ENCODE results near the gene CSRP1.
"Not testable (repeated sequence)": the region's sequence is repeated elsewhere in the genome, so short reads cannot be mapped to it uniquely, and the experiment has no call there.

CSRP1 gene

DNA sequence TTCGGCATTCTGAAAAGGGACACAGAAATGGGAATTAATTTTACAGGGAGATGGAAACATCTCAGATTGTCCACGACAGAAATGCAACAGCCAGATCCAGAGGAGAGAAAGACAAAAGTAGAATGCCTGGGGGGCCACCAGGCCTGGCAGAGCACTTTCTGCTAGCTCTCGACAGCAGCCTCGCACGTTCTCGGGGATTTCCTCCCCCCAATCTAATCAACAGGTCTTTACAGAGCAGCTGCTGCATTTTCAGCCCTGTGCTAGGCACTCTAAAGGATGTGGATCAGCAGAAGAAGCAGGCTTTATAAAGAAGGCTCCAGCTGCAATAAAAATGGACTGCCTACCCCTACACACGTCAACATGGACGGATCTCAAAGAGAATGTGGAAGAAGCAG, 10.6 kb downstream of the CSRP1 start:
- no peak for DNase-seq (ENCODE audit: low read depth)

DNA sequence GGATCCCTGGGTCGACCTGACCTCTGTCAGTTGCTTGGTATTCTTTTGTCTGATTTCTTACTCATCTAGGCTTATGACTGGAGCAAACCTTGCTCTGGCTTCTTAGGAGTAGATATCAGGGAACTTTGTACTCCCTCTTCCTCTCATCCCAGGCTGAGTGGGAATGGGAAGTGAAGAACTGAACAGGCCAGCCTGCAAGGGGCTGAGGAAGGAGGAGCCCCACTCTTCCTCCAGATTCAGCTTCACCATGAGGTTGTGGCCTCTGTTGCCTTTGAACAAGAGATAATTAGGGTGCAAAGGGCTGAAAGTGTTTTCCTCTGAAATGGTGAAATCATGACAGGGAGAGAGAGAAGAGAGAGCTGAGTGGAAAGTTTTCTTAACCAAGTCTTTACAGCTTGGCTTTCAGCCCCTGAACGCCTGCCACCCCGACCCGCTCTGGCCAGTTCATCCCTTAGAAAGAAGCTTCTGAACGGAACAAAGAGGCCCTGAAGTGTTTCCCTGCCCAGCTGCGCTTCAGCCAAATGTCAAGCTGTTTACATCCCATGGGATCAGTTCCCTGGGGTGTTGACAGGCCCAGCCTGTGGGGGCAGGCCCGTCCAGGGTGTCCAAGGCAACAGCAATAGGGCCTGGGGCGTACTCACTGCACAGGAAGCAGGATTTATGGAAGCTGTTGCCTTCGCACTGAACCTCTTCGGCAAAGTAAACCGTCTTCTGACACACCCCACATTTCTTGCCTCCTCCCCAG, 11.2 kb downstream of the CSRP1 start:
- DNase-seq (ENCODE audit: low read depth): no peak

GRCh38 chr1:201493757-201494617, 12.9 kb downstream of the CSRP1 start:
- no peak for DNase-seq (ENCODE audit: low read depth)

GRCh38 chr1:201493026-201493656, 13.8 kb downstream of the CSRP1 start:
- DNase-seq (ENCODE audit: low read depth): not testable (repeated sequence)

DNA sequence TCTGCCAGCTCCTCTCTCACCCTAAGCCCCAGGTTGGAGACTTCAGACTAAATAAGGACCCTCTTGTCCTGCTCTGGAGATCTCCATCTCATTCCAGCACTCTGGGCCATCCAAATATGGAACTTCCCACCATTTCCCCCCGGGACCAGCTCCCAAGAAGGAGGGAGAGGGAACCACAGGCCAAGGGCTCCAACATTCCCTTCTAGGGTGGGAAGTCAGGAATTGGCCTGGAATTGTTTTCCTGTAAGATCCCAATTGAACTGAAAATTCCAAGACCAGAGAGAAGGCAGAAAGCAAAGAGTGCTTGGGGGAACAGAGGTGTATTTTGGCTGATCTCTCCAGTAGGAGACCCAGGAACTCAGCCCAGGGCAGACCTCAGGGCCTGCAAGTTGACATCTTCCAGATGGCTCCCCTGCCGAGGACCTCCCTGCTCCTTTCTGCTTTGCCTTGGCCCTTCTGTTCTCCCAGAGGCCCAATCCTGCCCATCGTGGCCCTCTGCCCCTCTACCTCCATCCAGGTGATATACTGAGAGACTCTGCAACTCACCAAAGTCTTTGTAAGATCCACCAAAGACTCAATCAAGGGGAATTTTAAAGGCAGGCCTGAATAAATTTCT, 14.9 kb downstream of the CSRP1 start:
- no peak for DNase-seq (ENCODE audit: low read depth)

- no peak for DNase-seq (ENCODE audit: low read depth)
Observed at GRCh38 chr1:201490708-201491131, 16.2 kb downstream of the CSRP1 start.

GRCh38 chr1:201489643-201490261, 17.2 kb downstream of the CSRP1 start:
- DNase-seq (ENCODE audit: low read depth): no peak

DNA sequence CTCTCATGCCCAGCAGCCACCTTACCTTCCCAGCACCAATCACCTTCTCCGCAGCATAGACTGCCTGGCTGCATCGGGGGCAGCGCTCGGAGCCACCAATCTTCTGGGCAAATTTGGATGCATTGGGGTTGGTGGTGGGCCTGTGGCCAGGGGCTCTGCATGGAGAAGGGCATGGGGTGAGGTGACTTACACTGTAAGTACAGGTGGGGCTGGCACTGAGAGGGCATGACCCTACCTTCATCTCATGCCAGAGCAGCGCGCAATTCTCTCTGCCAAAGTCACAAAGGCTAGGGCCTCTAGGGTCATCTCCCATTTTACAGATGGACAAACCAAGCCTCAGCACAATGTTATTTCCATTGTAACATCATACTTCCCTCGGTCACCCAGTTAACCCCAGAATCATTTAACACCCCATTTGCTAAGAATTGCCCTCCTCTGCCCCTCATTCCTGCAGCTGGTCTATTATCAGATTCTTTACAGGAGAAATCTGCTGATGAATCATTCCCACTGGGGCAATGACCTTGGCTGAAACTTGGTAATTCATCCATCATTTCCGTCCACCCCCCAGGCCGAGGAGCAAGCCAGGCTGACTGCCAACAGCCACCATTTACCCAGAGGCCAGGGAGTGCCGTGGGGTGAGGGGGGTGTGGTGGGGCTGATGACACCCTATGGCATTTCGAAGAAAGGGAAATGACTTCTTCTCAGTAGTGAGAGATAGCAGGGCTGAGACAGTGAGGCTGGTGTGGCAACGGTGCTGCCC, 17.9 kb downstream of the CSRP1 start:
- DNase-seq (ENCODE audit: low read depth): peak; percentile 97

- no peak for DNase-seq (ENCODE audit: low read depth)
Observed at GRCh38 chr1:201487742-201488141, 19.2 kb downstream of the CSRP1 start.

DNA sequence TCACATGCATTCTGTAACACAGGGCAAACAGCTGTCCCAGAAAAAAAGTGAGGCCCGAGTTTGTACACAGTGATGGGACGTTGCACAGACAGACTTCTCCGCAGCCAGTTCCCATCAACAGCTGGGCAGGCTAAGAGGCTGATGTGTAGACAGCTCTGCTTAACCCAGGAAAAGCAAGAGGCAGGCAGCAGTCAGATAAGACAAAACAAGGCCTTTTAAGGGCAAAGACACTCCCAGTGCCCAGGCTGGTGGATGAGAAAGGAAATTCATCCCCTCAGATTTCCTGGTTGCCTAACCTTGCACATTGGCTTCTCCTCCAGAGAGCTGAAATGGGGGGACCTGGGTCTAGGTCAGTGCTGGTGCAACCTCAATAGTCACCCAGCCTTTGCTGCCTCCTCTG, 20.7 kb downstream of the CSRP1 start:
- DNase-seq (ENCODE audit: low read depth): no peak

DNA sequence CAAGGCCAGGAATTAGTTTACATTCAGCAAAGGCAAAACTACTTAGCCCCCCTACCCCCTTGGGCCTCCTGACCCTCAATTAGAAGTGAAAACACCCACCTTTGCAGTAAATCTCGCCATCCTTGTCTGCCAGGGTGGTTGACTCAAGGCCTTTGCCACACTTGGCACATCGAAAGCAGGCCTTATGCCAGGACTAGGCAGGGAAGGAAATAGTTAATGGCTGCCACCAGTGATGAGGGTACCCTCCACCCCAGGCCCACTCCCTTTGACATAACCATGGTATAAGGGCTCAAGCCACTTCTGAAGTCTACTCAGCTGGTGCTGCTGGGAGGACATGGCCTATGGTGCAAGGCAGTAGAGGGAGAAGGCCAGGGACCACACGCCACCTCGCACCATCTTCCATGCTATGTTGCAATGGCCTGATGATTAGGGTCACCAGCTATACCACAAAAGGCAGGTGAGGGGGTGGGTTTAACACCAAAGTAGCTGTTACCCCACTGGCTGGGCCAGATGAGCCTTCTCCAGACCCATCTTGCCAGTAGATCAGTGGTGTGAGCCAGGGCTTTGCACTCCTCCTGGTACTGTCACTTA, 21.6 kb downstream of the CSRP1 start:
- DNase-seq (ENCODE audit: low read depth): no peak

GRCh38 chr1:201483373-201483949, 23.5 kb downstream of the CSRP1 start:
- DNase-seq (ENCODE audit: low read depth): no peak

DNA sequence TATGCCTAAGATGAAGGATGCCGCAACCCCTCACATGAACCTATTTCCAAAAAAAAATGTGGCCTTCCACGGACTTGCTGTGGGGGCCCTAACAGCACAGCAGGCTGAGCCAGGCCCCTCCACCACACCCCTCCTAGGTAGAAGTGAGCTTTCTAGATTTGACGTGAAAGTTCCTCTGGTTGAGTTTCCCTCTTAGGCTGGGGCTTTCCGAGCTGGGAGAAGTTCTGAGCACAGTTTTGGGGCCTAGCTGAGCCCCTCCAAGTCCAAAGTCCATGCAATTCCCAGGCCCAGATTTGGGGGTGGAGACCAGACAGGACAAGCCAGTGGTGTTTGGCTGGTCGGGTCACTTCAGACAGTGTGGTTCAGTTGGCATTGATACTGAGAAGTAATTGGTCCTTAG, 24.2 kb downstream of the CSRP1 start:
- DNase-seq (ENCODE audit: low read depth): no peak

- no peak for DNase-seq (ENCODE audit: low read depth)
Observed at GRCh38 chr1:201481761-201482493, 25.0 kb downstream of the CSRP1 start.

DNA sequence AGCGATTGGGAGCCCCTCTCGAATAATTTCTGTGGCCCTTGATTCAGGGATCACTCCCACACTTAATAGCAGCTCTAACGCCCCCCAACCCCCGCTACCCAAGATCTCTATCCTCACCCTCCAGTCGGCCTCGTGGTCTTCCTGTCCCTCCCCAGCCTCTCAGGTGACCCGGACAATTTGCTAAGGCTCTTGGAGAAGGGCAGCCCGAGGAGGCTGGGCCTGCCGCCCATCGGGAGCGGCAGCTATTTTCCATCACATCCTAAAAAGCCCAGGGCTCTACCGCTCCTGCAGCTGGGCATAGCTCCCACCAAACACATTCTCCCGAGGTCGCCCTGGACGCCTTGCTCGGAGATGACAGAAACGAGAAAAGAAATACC, 25.9 kb downstream of the CSRP1 start:
- no peak for DNase-seq (ENCODE audit: low read depth)

DNA sequence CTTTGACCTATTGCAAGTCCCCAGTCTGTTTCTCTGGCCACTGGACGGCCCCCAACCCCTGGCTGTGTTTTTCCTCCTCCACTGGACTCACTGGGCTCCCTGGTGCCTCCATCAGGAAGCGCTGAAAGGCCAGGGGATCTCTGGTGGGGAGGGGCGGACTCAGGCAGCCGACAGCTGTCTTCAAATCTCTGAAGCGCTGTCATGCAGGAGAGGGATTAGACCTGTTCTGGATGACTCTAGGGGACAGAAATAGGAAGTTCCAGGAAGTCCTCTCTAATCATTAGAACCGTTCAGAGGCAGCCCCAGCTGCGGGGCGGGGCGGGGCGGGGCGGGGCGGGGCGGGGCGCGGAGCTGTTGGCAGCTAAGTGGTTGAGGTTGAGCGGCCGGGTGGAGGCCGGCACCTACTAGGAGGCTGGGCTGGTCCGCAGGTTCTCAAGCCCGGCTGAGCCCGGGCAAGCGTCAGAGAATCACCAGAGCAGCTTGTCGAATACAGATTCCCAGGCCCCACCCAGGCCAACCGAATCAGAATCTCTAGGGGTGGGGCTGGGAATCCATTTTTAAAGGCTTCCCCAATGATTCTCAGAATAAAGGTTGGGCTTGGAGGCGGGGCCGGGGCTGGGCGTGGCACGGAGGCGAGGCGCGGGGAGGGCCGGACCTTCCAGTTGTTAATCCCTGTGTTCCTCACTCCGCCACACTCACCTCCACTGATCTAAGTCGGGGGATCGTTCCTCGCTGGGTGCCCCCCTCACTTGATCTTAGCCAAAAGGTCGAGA, 26.5 kb downstream of the CSRP1 start:
- DNase-seq (ENCODE audit: low read depth): no peak

DNA sequence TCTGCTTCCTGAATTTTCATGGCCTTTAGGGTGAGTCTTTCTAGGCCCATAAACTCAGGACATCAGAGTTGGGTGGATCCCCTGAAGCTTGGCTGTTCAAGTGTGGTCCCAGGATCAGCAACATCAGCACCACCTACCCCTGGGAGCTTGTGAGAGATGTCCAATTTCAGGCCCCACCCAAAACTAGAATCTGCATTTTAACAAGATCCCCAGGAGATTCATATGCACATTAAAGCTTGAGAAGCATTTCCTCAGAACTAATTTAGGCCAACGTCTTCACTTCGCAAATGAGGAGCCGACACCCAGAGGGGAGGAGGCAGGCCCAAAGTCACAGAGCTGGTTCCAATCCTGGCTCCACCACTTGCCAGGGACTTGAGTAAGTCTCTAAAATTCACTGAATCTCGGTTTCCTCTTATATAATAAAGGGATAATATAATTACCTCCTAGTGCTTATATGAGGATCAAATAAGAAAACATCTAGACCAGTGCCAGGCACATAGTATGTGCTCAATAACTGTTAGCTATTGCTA, 27.7 kb downstream of the CSRP1 start:
- no peak for DNase-seq (ENCODE audit: low read depth)

DNA sequence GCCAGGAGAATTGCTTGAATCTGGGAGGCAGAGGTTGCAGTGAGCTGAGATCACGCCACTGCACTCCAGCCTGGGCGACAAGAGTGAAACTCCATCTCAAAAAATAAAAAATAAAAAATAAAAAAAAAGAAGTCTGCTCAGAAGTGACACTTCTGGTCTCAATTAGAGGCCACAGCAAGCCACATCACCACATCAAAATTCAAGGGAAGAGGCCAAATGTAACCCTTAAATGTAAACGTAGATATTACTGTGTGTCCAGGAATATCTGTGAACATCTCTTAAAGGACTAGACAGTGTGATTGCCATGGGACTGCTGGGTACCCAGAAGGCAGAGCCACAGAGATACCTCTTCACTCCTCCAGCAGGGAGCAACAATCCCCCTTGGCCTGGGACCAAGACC, 28.3 kb downstream of the CSRP1 start:
- not testable (repeated sequence) for DNase-seq (ENCODE audit: low read depth)

All from GM04504 (cell line).